Suppressor macrophage (primary cell): ENCODE data around the gene FAM20C.
"Not testable (repeated sequence)": the region's sequence is repeated elsewhere in the genome, so short reads cannot be mapped to it uniquely, and the experiment has no call there.

Source experiments
- DNase-seq, 4 experiments: peaks; one replicate each; pipeline ENCODE4 v3.0.0-alpha.2; 2020 to 2022

FAM20C gene

DNA sequence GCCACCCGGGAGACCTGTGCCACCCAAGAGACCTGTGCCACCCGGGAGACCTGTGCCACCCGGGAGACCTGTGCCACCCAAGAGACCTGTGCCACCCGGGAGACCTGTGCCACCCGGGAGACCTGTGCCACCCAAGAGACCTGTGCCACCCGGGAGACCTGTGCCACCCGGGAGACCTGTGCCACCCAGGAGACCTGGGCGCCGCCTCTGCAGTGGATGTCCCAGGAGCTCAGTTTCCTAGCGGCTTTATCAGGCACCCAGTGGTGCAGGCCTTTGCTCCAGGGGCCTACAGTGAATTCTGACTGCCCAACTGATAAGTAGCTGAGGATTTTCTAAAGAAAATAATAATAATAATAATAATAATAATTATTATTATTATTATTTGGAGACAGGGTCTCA, 51.2 kb downstream of the FAM20C start:
- not testable (repeated sequence) for DNase-seq

- DNase-seq: no peak
Observed at GRCh38 chr7:244974-245373, 52.6 kb downstream of the FAM20C start.

DNA sequence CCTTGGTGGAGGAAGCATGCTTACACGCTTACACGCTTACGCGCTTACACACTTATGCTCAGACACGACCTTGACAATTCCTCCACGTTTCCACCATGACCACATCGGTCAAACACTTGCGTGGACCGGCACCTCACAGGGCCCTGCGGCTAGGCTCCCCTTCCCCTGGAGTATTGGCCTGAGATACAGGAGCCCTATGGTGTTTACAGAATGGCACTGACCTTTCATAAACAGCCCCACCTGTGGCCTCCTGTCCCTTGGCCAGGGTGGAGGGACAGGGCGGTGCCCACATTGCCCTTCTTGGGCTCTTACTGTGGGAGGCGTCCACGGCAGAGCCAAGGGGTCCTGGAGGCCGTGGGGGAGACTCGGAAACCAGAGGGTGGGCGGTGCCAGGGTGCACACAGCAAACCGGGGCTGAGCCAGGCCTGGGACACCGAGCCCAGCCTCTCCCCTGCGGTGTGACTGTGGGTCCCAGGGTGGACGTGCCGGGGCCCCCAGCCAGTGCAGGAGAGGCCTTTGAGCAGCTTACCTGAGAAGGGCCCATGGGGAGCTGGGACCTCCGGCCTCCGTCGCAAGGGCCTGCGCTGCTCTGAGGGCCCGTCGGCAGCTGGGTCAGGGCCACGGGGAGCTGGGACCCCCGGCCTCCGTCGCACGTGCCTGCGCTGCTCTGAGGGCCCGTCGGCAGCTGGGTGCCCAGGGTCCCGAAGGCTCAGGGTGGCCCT, 53.4 kb downstream of the FAM20C start:
- DNase-seq: no peak

- no peak for DNase-seq
Observed at GRCh38 chr7:246451-246850, 54.1 kb downstream of the FAM20C start.

GRCh38 chr7:247181-247580, 54.8 kb downstream of the FAM20C start:
- no peak for DNase-seq

DNA sequence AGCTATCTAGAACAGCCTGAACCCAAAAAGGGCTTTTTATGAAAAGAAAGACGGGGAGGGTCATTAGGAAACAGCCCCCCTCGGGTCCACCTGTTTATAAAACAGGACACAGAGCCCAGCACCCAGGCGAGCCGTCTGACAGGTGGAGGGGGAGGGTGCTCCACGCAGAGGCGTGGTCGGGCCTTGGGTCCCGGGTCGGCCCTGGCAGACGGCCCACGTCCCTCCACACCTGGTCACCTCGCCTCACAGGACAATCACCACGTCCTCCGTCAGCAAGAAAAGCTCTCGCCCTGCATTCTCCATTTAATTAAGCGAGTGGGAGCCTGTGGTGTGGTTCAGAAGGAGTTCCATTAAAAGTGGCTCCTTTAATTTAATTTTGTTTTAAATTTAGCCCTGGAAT, 55.3 kb downstream of the FAM20C start:
- no peak for DNase-seq

DNA sequence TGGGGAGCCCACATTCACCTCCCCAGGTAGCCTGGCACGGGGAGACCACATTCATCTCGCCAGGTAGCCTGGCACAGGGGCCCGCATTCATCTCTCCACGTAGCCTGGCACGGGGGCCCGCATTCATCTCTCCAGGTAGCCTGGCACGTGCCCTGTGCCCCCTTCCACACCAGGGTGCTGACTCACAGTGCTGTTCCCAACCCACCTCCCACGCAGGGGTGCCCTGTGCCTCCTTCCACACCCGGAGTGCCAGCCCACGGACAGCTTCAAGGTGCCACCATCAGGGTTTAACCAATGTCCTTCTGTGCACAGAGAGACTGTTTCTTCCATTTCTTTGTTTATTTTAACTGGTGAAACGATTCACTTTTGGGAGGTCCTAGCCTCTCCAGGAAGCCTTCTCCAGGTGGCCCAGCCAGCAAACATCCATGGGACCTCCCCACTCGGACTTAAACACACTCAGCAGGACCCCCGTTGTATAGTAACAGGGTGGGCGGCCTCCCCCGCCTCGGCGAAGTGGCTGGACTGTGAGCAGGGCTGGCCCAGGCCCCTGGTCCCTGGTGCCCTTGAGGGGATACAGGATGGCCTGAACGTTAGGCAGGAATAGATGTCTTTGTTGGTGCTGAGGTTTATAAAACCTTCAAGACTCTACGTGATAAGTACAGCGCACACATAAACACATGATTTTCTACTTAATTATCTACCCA, 56.5 kb downstream of the FAM20C start:
- no peak for DNase-seq

- DNase-seq: no peak
Observed at GRCh38 chr7:249989-250388, 57.6 kb downstream of the FAM20C start.

DNA sequence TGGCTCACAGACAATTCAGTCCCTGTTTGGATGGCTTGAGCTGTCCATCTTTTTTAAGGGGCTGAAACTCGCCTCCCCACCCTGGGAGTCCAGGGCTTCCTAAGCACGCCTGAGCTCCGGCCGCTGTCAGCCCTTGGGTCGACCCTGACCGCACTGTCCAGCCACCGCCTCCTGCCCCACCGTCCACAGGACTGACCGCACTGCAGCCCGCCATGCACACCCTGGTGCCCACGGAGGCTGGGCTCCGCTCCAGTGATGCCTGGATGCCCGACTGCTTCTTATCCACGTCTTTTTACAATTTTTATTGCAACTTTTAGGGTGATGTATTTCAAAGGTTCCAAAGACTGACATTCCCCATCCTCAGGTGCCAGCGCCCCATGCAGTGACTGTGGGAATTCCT, 58.2 kb downstream of the FAM20C start:
- no peak for DNase-seq

- no peak for DNase-seq
Observed at GRCh38 chr7:251005-251404, 58.6 kb downstream of the FAM20C start.

GRCh38 chr7:251446-252175, 59.2 kb downstream of the FAM20C start:
- no peak for DNase-seq

DNA sequence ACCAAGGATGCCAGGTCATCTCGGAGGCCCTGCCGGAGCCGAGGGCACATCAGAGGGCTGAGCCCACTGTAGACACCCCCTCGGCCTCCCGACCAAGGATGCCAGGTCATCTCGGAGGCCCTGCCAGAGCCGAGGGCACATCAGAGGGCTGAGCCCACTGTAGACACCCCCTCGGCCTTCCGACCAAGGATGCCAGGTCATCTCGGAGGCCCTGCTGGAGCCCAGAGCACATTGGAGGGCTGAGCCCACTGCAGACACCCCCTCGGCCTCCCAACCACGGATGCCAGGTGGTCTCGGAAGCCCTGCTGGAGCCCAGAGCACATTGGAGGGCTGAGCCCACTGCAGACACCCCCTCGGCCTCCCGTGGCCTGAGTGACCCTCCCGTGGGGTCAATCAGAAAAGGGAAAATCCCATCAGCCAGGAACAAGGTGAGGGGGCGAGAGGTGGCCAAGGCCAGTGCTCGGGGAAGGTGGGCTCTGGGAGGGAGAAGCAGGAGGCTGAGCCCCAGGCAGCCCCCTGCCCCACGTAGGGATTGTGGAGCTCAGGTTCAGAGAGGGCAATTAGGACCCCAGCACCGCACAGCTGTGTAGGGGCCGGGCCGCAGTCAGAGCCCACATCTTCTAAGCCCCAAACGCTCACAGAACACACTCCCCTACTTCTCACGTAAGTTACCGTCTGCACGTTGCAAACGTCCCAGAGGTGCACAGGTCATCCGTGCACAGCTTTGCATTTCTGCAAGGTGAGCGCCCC, 60.0 kb downstream of the FAM20C start:
- no peak for DNase-seq

DNA sequence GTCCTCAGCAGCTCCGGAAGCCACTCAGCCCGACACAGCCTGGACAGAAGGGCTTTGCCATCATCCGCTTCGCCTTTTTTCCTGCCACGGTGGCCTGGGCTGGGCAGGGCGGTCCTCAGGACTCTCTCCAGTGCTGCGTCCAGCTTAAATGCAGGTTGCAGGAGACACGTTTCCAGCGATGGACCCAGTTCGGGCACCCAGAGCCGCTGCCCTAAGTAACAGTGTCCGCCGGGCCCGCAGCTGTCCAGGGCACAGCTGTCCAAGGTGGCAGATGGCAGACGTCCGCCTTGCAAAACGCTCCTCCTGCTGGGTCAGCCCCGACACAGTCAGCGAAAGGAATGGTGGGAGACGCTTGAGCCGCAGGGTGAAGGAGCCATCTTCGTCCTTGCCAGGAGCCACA, 60.6 kb downstream of the FAM20C start:
- DNase-seq: no peak

- DNase-seq: no peak
Observed at GRCh38 chr7:253581-254336, 61.4 kb downstream of the FAM20C start.

GRCh38 chr7:254337-255037, 62.1 kb downstream of the FAM20C start:
- DNase-seq: no peak

DNA sequence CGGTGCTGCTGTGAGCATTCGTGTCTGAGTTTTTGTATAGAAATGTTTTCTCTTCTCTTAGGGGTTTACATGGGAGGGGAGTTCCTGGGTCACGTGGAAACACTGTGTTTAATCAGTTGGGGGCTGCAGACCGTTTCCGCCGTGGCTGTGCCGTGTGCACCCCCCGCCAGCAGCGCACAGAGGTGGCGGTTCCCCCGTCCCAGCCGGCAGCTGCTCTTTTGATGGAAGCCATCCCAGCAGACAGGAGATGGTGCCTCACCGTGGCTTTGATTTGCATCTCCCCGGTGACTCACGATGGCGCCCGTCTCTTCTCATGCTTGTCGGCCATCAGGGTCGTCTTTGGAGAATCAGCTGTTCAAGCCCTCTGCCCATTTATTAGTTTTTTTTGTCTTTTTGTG, 62.7 kb downstream of the FAM20C start:
- DNase-seq: no peak

- DNase-seq: no peak
Observed at GRCh38 chr7:255721-256361, 63.5 kb downstream of the FAM20C start.

DNA sequence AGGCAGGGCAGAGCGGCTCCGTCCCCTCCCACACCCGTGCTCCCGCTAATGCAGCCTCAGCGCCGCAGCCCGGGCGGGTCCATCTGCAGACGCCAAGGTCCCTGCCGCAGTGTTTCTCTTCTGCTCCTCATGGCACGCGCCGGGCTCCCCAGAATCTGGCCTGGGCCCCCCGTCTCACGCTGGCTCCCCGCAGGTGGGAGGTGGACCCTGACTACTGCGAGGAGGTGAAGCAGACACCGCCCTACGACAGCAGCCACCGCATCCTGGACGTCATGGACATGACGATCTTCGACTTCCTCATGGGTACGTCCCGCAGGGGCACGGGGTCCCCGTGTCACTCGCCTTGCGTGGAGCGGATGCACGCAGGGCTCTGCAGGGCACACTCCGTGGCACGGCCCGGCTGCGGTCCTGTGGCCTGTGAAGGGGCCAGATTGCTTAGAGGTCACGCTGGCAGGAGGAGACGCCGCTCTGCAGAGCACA, 64.1 kb downstream of the FAM20C start:
- DNase-seq: no peak

DNA sequence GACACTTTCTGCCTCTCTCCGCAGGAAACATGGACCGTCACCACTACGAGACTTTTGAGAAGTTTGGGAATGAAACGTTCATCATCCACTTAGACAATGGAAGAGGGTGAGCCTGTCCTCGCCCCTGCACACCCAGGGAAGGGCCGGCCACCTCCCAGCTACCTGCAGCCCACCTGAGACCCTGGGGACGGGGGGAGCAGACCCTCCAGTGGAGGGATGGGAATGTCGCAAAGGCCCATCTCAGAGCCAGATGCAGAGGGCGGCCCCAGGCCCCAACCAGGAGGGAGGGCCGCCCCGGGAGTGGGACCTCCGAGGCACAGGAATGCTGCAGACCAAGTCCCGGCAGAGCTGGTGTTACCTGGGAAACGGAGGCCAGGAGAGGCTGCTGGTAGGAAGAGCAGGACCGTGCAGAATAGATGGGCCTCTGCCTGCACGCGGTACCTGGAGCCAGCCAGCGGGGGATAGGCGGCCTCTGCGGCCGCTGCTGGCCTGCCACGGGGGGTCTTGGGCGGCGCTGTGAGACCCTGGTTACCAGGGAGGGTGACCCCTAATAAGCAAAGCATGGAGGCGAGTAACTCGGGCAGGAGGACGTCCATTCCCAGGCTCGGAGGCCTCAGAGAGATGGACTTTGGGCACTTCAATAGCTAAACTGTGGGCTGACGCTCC, 64.7 kb downstream of the FAM20C start:
- no peak for DNase-seq

GRCh38 chr7:257647-257992, 65.2 kb downstream of the FAM20C start:
- DNase-seq: no peak
